ENCODE measurements around the gene PIK3R5.

- TF ChIP-seq CTCF (conservative IDR thresholded peaks at IDR 0.05 in 1 of 2, IDR thresholded peaks at IDR 0.05 in 1 of 2; ENCODE audit: extremely low read depth in 1 of 2, insufficient read depth in 1 of 2, low read depth in 1 of 2, low read length in 2 of 2): no peak
- no peak for TF ChIP-seq EZH2 (IDR thresholded peaks at IDR 0.05; ENCODE audit: borderline replicate concordance, low read length)
Observed at GRCh38 chr17:8944083-8944482, 21.4 kb downstream of the PIK3R5 start.

All from mammary epithelial cell (primary cell).